NCI-H1694 (cell line): ENCODE results near the gene CDKL2.
"Not testable (repeated sequence)": the region's sequence is repeated elsewhere in the genome, so short reads cannot be mapped to it uniquely, and the experiment has no call there.

ENCODE experiments used
- DNase-seq: peaks from one replicate; lab custom pipeline; 2025; lab: John Stamatoyannopoulos, UW

CDKL2 gene

DNA sequence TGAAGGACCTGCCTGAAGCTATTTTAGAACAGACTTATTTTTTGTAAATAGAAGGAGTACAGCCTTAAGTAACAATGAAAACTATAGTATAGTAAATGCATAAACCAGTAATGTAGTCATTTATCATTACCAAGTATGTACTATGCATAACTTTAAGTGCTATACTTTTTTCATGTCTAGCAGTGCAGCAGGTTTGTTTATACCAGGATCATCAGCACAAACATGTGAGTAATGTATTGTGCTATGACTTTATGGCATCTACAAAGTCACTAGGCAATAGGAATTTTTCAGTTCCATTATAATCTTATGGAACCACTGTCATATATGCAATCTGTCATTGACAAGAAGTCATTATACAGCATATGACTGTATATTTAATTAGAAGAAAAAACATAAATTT lies 77.9 kb downstream of the CDKL2 start:
- DNase-seq: no peak

- no peak for DNase-seq
These were observed 81.3 kb downstream of the CDKL2 start for GRCh38 chr4:75549019-75549418.

GRCh38 chr4:75547647-75548387 lies 82.5 kb downstream of the CDKL2 start:
- DNase-seq: no peak

DNA sequence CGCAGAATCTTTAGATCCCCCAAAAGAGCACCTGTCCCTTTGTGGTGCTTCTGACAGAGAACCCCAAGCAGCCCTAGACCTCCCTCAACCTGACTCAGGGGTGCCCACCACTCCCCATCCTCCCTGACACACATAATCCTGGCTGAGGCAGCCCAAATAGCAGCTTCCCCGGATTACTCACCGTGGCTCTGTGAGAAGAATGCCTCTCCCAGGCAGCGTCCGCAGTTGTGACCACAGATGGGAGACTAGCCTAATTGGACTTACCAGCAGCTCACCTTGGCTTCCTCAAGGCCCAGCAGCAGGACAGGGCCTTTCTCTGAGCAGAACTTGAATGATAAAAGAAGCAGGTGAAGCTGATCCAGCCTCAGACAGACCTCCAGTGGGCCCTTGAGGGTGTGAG lies 84.8 kb downstream of the CDKL2 start:
- no peak for DNase-seq

GRCh38 chr4:75544870-75545269 lies 85.5 kb downstream of the CDKL2 start:
- no peak for DNase-seq

GRCh38 chr4:75544220-75544619 lies 86.1 kb downstream of the CDKL2 start:
- DNase-seq: not testable (repeated sequence)

GRCh38 chr4:75542824-75543223 lies 87.5 kb downstream of the CDKL2 start:
- DNase-seq: no peak

GRCh38 chr4:75537308-75537707 lies 93.0 kb downstream of the CDKL2 start:
- not testable (repeated sequence) for DNase-seq

GRCh38 chr4:75533926-75534325 lies 96.4 kb downstream of the CDKL2 start:
- DNase-seq: not testable (repeated sequence)

DNA sequence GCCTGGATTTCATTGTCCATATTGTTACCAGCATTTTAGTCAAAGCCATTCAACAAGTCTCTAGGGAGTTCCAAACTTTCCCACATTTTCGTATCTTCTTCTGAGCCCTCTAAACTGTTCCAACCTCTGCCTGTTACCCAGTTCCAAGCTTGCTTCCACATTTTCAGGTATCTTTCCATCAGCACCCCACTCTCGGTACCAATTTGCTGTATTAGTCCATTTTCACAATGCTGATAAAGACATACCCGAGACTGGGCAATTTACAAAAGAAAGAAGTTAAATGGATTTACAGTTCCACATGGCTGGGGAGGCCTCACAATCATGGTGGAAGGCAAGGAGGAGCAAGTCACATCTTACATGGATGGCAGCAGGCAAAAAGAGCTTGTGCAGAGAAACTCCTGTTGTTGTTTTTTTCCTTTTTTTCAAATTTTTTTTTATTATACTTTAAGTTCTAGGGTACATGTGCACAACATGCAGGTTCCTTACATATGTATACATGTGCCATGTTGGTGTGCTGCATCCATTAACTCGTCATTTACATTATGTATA lies 96.9 kb downstream of the CDKL2 start:
- DNase-seq: not testable (repeated sequence)

- not testable (repeated sequence) for DNase-seq
These were observed 98.7 kb downstream of the CDKL2 start for GRCh38 chr4:75531536-75532143.

GRCh38 chr4:75530556-75531322 lies 99.6 kb downstream of the CDKL2 start:
- no peak for DNase-seq
